MCF 10A (cell line): ENCODE results near the gene RTN4RL2. TPM values are rescaled to one million over a fixed set of nuclear protein-coding genes. Genes with fewer than 3 reads are reported as not detected.

Experiments used
- BruUV-seq: library from RNA; stranded (reverse); fragments of 400-500 nt; replicated peaks from 2 replicates; lab custom pipeline; 2021; lab: Mats Ljungman, UMichigan
- CTCF ChIA-PET: fragments of 300-600 bp; sonication (Branson Sonifier 250); formaldehyde crosslinking; extraction: SDS; loops from one replicate; lab custom pipeline; 2021; ENCODE audit warnings: antibody characterized with exemption, inconsistent platforms; lab: Yijun Ruan, JAX
- POLR2A ChIA-PET: fragments of 300-600, 350-650 bp; sonication (Branson Sonifier 250); formaldehyde crosslinking; extraction: SDS; loops from one replicate; lab custom pipeline; 2020; ENCODE audit warnings: antibody characterized with exemption, inconsistent platforms; lab: Yijun Ruan, JAX
- DNase-seq: peaks from one replicate; pipeline ENCODE4 v3.0.0-alpha.2; 2018; ENCODE audit not compliant: unreplicated experiment
- H3K27ac Mint-ChIP-seq: one replicate; pipeline ENCODE4 v1.8.0; 2022; ENCODE audit warnings: mild to moderate bottlenecking, low read depth, mixed read lengths; ENCODE audit not compliant: unreplicated experiment
- H3K27me3 Mint-ChIP-seq: one replicate; pipeline ENCODE4 v1.8.0; 2022; ENCODE audit warnings: mixed read lengths; ENCODE audit not compliant: insufficient read depth, unreplicated experiment
- H3K36me3 Mint-ChIP-seq: one replicate; pipeline ENCODE4 v1.8.0; 2022; ENCODE audit warnings: mild to moderate bottlenecking, moderate library complexity, mixed read lengths; ENCODE audit not compliant: insufficient read depth, unreplicated experiment
- H3K4me1 Mint-ChIP-seq: one replicate; pipeline ENCODE4 v1.8.0; 2022; ENCODE audit warnings: mixed read lengths; ENCODE audit not compliant: insufficient read depth, unreplicated experiment
- H3K4me3 Mint-ChIP-seq: one replicate; pipeline ENCODE4 v1.8.0; 2022; ENCODE audit warnings: mild to moderate bottlenecking, moderate library complexity, mixed read lengths; ENCODE audit not compliant: unreplicated experiment
- H3K9me3 Mint-ChIP-seq: one replicate; pipeline ENCODE4 v1.8.0; 2022; ENCODE audit warnings: mixed read lengths; ENCODE audit not compliant: unreplicated experiment
- CTCF ChIP-seq: fragments of 200-600 bp; IDR thresholded peaks from one replicate; pipeline ENCODE4 v1.8.0; 2022; ENCODE audit warnings: antibody characterized with exemption, mild to moderate bottlenecking; ENCODE audit not compliant: unreplicated experiment
- intact Hi-C: fragments of 100-400 bp; cut with micrococcal nuclease; formaldehyde crosslinking; loops from 2 replicates; pipeline ENCODE4 v1.14.1; 2022
- total RNA-seq: library from RNA; stranded (reverse); gene quantifications from 2 replicates; pipeline ENCODE4 v1.2.3, GENCODE V29; 2022

Gene RTN4RL2
- total RNA-seq, 1 experiment from 2014 or later: 2.0 TPM

GRCh38 chr11:57468276-57468675 lies 7.9 kb downstream of the RTN4RL2 start:
- no peak for TF ChIP-seq CTCF
- no peaks in the 10 kb centered on the region for H3K27me3 Mint-ChIP-seq
- no peak for DNase-seq
- ChIA-PET CTCF (interaction anchor here (1.1 to 3.7 kb wide), 3 partner anchors 11 to 100 kb away, joined by 4 to 17 read pairs (median 8); partner anchors contain the start of gene UBE2L6), POLR2A (interaction anchor here (0.8 kb wide), 1 partner anchor 97 kb away, joined by 6 read pairs; no protein-coding TSS in a partner anchor)
- no peaks in the 10 kb centered on the region for H3K36me3 Mint-ChIP-seq
- no peaks in the 10 kb centered on the region for H3K9me3 Mint-ChIP-seq
- H3K4me3 Mint-ChIP-seq: no peak overlapping the region
- BruUV-seq: no TSS peak
- H3K4me1 Mint-ChIP-seq: no peaks in the 10 kb centered on the region
- intact Hi-C loops: no loop called here
- H3K27ac Mint-ChIP-seq: no peak overlapping the region

DNA sequence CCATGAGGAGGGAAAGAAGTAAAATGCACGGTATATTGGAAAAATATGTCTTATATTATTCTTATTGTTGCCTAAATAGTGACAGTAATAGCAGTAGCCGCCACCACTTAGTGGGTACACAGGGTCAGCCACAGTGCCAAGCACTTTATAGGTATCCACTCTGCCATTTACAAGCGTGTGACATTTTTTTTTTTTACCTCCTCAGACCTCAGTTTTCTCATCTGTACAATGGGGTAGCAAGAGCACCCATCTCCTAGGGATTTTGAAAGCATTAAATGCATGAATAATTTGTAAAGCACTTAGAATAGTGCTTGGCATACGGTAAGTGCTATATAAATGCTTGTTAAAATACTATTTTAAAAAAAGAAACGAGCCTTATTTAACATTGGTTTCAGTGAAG lies 8.9 kb downstream of the RTN4RL2 start:
- Mint-ChIP-seq H3K9me3 (no peaks in the 10 kb centered on the region), H3K4me3 (no peak overlapping the region), H3K36me3 (no peaks in the 10 kb centered on the region), H3K27ac (no peak overlapping the region), H3K4me1 (no peaks in the 10 kb centered on the region), H3K27me3 (no peaks in the 10 kb centered on the region)
- POLR2A ChIA-PET: no interaction called here
- CTCF ChIA-PET: interaction anchor here (0.5 to 3.7 kb wide), 4 partner anchors 12 to 1044 kb away, joined by 3 to 17 read pairs (median 8); no protein-coding TSS in a partner anchor
- TF ChIP-seq CTCF: no peak
- no peak for DNase-seq
- intact Hi-C loops: no loop called here
- no TSS peak for BruUV-seq

GRCh38 chr11:57471496-57471895 lies 11.2 kb downstream of the RTN4RL2 start:
- Mint-ChIP-seq H3K27ac (no peak overlapping the region), H3K36me3 (no peaks in the 10 kb centered on the region), H3K4me1 (no peaks in the 10 kb centered on the region), H3K27me3 (no peaks in the 10 kb centered on the region), H3K9me3 (no peaks in the 10 kb centered on the region), H3K4me3 (no peak overlapping the region)
- intact Hi-C loops: no loop called here
- POLR2A ChIA-PET: no interaction called here
- no peak for TF ChIP-seq CTCF
- DNase-seq: no peak
- BruUV-seq: no TSS peak
- CTCF ChIA-PET: interaction anchor here (1.1 to 4.6 kb wide), 4 partner anchors 8 to 55 kb away, joined by 6 to 50 read pairs (median 16); no protein-coding TSS in a partner anchor

- no peak for DNase-seq
- Mint-ChIP-seq H3K4me3 (no peak overlapping the region), H3K27me3 (no peaks in the 10 kb centered on the region), H3K36me3 (no peaks in the 10 kb centered on the region), H3K9me3 (no peaks in the 10 kb centered on the region), H3K4me1 (no peaks in the 10 kb centered on the region), H3K27ac (no peak overlapping the region)
- POLR2A ChIA-PET: no interaction called here
- intact Hi-C loops: no loop called here
- CTCF ChIA-PET: interaction anchor here (0.6 to 4.6 kb wide), 8 partner anchors 8 to 743 kb away, joined by 3 to 50 read pairs (median 4); no protein-coding TSS in a partner anchor
- no TSS peak for BruUV-seq
- no peak for TF ChIP-seq CTCF
These were observed 13.0 kb downstream of the RTN4RL2 start for GRCh38 chr11:57473285-57473841.
